Effector memory CD4-positive, alpha-beta T cell (primary cell): Measurements from ENCODE around the gene ADAM8.
"Not testable (repeated sequence)": the region's sequence is repeated elsewhere in the genome, so short reads cannot be mapped to it uniquely, and the experiment has no call there.

ENCODE experiments used
- DNase-seq, 3 donors: peaks; one replicate each; pipeline ENCODE4 v3.0.0-alpha.2; 2020
- H3K27ac ChIP-seq: 2 replicates; pipeline ENCODE4 v1.7.0; 2013; ENCODE audit warnings: mild to moderate bottlenecking, low read length, moderate library complexity; ENCODE audit not compliant: insufficient read depth, poor library complexity, severe bottlenecking
- H3K27me3 ChIP-seq: replicated peaks from 2 replicates; pipeline ENCODE4 v1.7.0; 2013; ENCODE audit warnings: mild to moderate bottlenecking, low read length; ENCODE audit not compliant: insufficient read depth, control insufficient read depth, poor library complexity, severe bottlenecking
- H3K36me3 ChIP-seq: 2 replicates; pipeline ENCODE4 v1.7.0; 2013; ENCODE audit warnings: mild to moderate bottlenecking, low read length, moderate library complexity; ENCODE audit not compliant: control insufficient read depth, insufficient read depth
- H3K4me1 ChIP-seq: 2 replicates; pipeline ENCODE4 v1.7.0; 2013; ENCODE audit warnings: low read length, mild to moderate bottlenecking; ENCODE audit not compliant: control insufficient read depth, insufficient read depth, poor library complexity, severe bottlenecking
- H3K4me3 ChIP-seq: 2 replicates; pipeline ENCODE4 v1.7.0; 2013; ENCODE audit warnings: low read length, low read depth, mild to moderate bottlenecking; ENCODE audit not compliant: insufficient read depth, poor library complexity, severe bottlenecking
- H3K9me3 ChIP-seq: 2 replicates; pipeline ENCODE4 v1.7.0; 2013; ENCODE audit warnings: mild to moderate bottlenecking, low read length, moderate library complexity; ENCODE audit not compliant: control insufficient read depth
- total RNA-seq, 3 donors: gene quantifications; one replicate each; lab custom pipeline; 2026; lab: John Stamatoyannopoulos, UW

ADAM8 gene
- 232 to 244 (median 241) reads per million in 3 donors for total RNA-seq

- Histone ChIP-seq H3K4me3 (peak within 1 kb of the TSS; percentile 85), H3K36me3 (peaks cover 27% of the 10 kb centered on the region), H3K27ac (peak within 1 kb of the TSS; percentile 96), H3K9me3 (no peaks in the 10 kb centered on the region), H3K4me1 (peaks cover 52% of the 10 kb centered on the region), H3K27me3 (no peaks in the 10 kb centered on the region)
- DNase-seq: peak; percentile 57 to 72 (median 59)
Measured at GRCh38 chr10:133276435-133277201, at the start of gene ADAM8. Gene ADAM8 (minus strand): TSS chr10:133276868. CDS start chr10:133276817, 51 bp downstream.

- DNase-seq: no peak
- H3K4me1 ChIP-seq: peaks cover 22% of the 10 kb centered on the region
- peaks cover 39% of the 10 kb centered on the region for H3K27me3 ChIP-seq
- H3K9me3 ChIP-seq: no peaks in the 10 kb centered on the region
- H3K4me3 ChIP-seq: peak overlapping the region; percentile 48
- H3K27ac ChIP-seq: no peak overlapping the region
- H3K36me3 ChIP-seq: no peaks in the 10 kb centered on the region
Measured at GRCh38 chr10:133326223-133326551, 49.5 kb upstream of the ADAM8 start.

DNA sequence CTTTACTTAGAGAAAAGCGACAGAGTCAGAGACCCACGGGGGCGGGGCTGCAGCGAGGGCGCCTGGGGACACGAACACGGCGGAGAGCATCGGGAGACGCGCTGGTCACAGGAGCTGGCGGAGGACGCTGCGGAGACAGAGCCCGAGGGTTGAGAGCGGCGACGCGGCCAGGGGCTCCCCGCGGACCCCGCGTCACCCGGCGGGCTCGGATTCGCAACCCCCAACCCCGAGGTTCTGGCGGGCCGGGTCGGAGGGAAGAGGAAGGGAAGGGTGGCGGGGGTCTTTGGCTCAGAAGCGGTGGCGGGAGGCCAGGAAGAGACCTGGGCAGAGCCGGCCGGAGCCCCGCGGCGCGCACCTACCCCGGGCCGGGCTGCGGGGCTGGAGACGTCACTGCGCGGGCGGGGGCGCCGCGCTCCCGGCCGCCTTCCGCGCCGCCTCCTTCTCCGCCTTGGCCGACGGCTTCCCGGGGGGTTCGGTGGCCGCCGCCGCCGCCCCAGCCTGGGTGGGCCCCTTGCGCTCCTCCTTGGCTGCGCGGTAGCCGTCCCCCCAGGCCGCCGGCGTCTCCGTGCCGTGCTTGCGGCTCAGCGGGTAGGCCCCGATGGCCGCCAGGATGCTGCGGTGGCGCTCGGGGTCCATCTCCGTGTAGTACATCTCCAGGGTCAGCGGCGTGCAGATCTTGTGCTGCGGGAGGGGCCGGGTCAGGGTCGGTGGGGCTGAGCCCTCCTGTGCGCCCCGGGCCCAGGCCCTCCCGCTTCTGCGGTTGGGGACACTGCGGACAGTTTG, 49.0 kb upstream of the ADAM8 start:
- no peak overlapping the region for H3K27ac ChIP-seq
- H3K9me3 ChIP-seq: no peaks in the 10 kb centered on the region
- no peak for DNase-seq
- peaks cover 39% of the 10 kb centered on the region for H3K27me3 ChIP-seq
- no peaks in the 10 kb centered on the region for H3K36me3 ChIP-seq
- peaks cover 22% of the 10 kb centered on the region for H3K4me1 ChIP-seq
- peak overlapping the region; percentile 48 for H3K4me3 ChIP-seq

DNA sequence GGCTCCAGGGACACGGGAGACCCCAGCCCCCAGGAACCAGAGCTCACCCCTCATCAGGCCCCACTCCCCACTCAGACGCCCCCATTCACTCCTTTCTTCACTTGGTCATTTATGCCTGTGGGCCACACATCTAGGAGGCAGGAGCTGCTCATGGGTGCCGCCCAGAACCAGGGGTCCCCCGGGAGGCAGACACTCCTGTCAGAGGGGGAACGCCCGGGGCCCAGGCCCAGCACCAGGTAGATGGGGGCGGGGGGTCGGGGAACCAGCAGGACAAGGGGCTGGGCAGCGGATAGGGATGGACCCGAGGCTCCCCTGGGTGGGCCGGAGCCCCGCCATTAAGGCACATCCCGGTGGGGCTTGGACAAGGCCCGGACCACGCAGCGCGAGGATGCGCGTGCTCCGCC, 48.2 kb upstream of the ADAM8 start:
- H3K9me3 ChIP-seq: no peaks in the 10 kb centered on the region
- no peak for DNase-seq
- no peak overlapping the region for H3K27ac ChIP-seq
- H3K36me3 ChIP-seq: no peaks in the 10 kb centered on the region
- peaks cover 21% of the 10 kb centered on the region for H3K4me1 ChIP-seq
- H3K4me3 ChIP-seq: peak overlapping the region; percentile 48
- H3K27me3 ChIP-seq: peaks cover 39% of the 10 kb centered on the region

GRCh38 chr10:133324198-133324792, 47.6 kb upstream of the ADAM8 start:
- Histone ChIP-seq H3K36me3 (no peaks in the 10 kb centered on the region), H3K4me3 (no peak overlapping the region), H3K9me3 (no peaks in the 10 kb centered on the region), H3K27ac (no peak overlapping the region), H3K27me3 (peaks cover 35% of the 10 kb centered on the region), H3K4me1 (peaks cover 15% of the 10 kb centered on the region)
- peak; percentile 45 to 51 (median 48) for DNase-seq

GRCh38 chr10:133322064-133322709, 45.5 kb upstream of the ADAM8 start:
- H3K27ac ChIP-seq, H3K9me3 ChIP-seq, H3K36me3 ChIP-seq, H3K4me3 ChIP-seq, DNase-seq: not testable (repeated sequence)
- Histone ChIP-seq H3K27me3 (peaks cover 15% of the 10 kb centered on the region), H3K4me1 (peaks cover 15% of the 10 kb centered on the region)

DNA sequence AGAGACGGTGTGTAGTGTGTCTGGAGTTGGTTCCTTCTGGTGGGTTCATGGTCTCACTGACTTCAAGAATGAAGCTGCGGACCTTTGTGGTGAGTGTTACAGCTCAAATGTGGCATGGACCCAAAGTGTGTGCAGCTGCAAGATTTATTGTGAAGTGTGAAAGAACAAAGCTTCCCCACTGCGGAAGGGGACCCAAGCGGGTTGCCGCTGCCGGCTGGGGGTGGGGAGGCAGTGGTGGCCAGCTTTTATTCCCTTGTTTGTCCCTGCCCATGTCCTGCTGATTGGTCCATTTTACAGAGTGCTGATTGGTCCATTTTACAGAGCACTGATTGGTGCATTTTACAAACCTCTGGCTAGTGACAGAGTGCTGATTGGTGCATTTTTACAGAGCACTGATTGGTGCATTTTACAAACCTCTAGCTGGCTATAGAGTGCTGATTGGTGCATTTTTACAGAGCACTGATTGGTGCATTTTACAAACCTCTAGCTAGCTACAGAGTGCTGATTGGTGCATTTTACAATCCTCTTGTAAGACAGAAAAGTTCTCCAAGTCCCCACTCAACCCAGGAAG, 44.3 kb upstream of the ADAM8 start:
- H3K9me3 ChIP-seq, H3K36me3 ChIP-seq, H3K27ac ChIP-seq, H3K27me3 ChIP-seq, H3K4me3 ChIP-seq, DNase-seq: not testable (repeated sequence)
- H3K4me1 ChIP-seq: peaks cover 11% of the 10 kb centered on the region

GRCh38 chr10:133318494-133319127, 41.9 kb upstream of the ADAM8 start:
- peak; percentile 47 to 56 (median 50) for DNase-seq
- H3K36me3 ChIP-seq: no peaks in the 10 kb centered on the region
- H3K4me3 ChIP-seq: peak overlapping the region; percentile 58
- H3K9me3 ChIP-seq: no peaks in the 10 kb centered on the region
- no peaks in the 10 kb centered on the region for H3K27me3 ChIP-seq
- H3K27ac ChIP-seq: no peak overlapping the region
- no peaks in the 10 kb centered on the region for H3K4me1 ChIP-seq

DNA sequence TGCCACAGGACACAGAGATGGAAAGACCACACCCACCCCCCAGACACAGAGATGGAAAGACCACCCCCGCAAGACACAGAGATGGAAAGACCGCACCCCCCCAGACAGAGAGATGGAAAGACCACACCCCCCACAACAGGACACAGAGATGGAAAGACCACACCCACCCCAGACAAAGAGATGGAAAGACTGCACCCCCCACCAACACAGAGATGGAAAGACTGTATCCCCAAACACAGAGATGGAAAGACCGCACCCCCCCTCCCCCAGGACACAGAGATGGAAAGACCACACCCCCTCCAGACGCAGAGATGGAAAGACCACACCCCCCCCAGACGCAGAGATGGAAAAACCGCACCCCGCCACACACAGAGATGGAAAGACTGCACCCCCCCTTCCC, 40.1 kb upstream of the ADAM8 start:
- H3K4me3 ChIP-seq: no peak overlapping the region
- peaks cover 7% of the 10 kb centered on the region for H3K36me3 ChIP-seq

More for the DNA sequence above, 40.1 kb upstream of the ADAM8 start:
- Histone ChIP-seq H3K27ac (no peak overlapping the region), H3K4me1 (no peaks in the 10 kb centered on the region), H3K27me3 (no peaks in the 10 kb centered on the region), H3K9me3 (no peaks in the 10 kb centered on the region)
- DNase-seq: no peak
